NK-92 treated with Interleukin-12 subunit alpha and Interleukin-12 subunit beta, amount 100 ng/mL, for 24 hours (cell line): Measurements from ENCODE around the gene PHKB.

Experiments
- DNase-seq: peaks from one replicate; lab custom pipeline; 2025; lab: John Stamatoyannopoulos, UW

The PHKB gene

GRCh38 chr16:47693226-47693625 is 232.1 kb downstream of the PHKB start:
- DNase-seq, result no peak

GRCh38 chr16:47694543-47694942 is 233.4 kb downstream of the PHKB start:
- DNase-seq, result no peak

DNA sequence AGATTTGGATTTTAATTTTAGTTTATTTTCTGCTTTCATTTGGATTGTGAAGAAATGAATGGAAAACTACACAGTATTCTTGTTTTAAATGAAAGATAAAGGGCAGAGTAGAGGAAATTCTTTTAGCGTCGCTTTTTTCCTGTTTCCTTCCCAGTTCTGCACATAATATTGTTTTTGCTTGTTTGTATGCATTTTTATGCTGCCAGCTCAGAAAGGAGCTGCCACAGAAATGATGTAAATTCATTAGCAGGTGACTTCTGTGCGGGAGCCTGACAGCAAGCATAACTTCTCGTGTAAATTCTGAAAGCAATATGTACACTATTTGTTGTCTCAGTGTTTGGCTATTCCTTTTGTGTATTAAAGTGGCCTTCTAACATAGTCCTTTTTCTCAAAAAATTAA is 234.6 kb downstream of the PHKB start:
- no peak for DNase-seq

DNA sequence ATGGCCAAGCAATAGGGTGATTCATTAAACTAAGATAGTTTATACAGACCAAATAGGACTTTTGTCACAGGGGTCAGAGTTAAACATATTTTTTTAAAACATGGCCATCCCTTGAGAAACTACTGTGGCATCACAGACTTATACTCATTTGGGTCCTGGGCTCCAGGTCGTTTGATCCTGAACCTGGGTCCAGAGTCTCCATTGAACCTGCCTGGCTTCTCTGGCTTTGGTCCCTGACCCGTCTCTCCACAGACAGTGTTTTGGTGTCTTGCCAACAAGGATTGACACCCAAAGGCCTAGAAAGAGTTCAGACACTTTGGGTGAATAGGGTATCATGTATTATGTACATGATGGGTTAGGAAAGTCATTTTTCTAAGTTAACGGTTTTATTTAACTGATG is 236.7 kb downstream of the PHKB start:
- no peak for DNase-seq

DNA sequence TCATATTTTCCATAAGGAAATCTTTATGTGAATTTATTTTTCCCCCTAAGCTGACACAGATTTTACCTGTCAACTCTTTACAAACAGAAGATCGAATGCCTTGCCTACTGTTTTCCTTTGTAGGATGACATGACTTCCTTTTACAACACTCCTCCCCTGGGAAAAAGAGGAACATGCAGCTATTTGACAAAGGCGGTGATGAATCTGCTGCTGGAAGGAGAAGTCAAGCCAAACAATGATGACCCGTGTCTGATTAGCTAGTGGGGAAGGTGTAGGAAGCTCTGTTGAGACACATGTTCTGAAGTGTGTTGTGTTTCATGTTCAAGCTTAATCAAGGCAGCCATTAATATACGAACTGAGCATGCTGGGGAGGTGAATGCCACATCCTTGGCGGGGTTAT is 238.0 kb downstream of the PHKB start:
- DNase-seq, result no peak

GRCh38 chr16:47700857-47701587 is 239.9 kb downstream of the PHKB start:
- no peak for DNase-seq

- no peak for DNase-seq
Measured at GRCh38 chr16:47705266-47705665, 244.1 kb downstream of the PHKB start.

DNA sequence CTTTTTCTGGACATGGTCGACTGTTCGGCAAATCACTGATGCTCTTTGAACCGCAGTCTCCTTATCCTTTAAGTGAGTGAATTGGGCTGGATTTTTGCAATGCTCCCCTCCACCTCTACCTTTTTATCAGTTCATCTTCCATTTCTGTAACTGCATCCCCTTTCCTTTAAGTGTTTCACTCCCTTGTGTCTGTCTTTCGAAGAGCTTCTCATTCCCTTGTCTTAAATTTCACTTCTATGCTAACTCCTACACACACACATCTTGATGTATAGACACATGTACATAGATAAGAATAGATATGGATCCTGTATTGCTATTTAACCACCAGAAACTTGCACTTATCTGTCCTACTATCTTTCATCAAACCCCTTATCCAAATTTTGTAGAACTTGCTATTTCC is 250.7 kb downstream of the PHKB start:
- no peak for DNase-seq

DNA sequence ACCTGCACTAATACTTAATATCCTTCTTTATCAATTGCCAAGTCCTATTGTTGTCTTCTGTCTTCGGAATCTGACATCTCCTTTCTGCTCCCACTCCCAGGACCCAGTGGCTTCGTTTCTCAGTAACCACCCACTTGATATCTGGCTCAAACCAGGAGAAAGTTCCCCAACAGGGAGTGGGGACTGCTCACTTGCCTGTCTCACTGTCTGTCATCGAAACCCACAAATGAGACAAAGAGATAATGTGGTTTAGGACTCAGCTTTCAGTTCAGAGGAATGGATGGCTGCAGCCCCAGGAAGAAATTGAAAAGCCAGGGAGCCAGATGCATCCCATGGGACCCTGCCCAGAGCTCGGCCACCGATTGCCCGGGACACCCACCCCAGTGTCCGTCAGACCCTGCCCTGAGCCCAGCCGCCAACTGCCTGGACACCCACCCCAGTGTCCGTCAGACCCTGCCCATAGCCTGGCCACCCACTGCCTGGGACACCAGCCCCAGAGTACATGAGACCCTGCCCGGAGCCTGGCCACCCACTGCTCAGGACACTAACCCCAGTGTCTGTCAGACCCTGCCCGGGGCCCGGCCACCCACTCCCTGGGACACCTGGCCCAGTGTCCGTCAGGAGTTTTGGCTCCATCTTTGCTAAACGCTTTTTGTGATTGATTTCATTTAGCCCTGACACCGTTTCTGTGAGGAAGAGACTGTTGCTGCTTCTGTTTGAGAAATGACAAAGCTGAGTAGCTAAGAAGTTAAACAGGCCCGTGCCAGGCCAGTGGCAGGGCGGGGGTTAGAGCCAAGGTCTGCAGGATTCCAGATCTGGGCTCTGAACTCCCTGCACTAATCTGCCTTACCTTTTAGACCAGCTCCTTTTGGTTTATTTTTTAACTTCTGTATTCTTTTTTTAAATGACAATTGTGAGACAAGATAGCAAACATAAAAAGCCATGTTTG is 251.4 kb downstream of the PHKB start:
- DNase-seq, result no peak

GRCh38 chr16:47713225-47713595 is 252.1 kb downstream of the PHKB start:
- DNase-seq, result no peak

- DNase-seq, result no peak
Measured at GRCh38 chr16:47715442-47716083, 254.4 kb downstream of the PHKB start.

- DNase-seq, result no peak
Measured at GRCh38 chr16:47716571-47716970, 255.4 kb downstream of the PHKB start.

DNA sequence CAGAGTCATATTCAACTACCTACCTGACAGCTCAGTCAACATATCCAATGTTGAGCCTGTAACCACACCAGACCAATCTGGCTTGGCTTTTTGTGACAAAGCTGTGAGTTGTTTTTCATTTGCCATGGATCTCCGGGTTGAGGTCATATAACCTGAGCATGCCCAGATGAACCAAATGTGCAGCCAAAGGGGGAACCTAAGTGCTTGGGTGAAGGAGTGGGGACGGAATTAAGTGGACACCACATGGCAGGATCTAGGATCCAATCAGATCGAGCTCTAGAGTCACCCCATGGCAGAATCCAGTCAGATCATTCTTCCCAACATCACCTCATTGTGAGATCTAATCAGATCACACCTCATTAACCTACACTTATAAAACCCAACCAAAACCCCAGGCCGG is 258.6 kb downstream of the PHKB start:
- no peak for DNase-seq

- no peak for DNase-seq
Measured at GRCh38 chr16:47721006-47721637, 260.0 kb downstream of the PHKB start.

DNA sequence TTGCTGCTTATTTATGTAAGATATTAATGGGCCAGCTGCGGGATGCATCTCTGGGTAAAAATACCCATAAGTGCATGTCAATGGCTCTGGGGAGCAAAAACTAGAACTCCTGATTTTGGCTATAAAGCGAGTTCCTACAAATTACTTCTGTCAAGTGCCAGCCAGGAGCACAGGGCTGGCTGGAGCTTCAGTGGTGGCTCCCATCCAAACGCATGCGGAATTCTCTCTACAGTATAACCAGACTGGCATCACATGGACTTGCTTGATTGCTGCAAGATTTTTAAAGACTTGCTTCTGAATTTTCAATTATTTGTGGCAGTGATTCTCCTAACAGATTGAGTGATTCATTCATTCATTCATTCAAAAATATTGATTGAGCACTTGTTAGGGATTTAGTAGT is 260.9 kb downstream of the PHKB start:
- DNase-seq, result no peak

DNA sequence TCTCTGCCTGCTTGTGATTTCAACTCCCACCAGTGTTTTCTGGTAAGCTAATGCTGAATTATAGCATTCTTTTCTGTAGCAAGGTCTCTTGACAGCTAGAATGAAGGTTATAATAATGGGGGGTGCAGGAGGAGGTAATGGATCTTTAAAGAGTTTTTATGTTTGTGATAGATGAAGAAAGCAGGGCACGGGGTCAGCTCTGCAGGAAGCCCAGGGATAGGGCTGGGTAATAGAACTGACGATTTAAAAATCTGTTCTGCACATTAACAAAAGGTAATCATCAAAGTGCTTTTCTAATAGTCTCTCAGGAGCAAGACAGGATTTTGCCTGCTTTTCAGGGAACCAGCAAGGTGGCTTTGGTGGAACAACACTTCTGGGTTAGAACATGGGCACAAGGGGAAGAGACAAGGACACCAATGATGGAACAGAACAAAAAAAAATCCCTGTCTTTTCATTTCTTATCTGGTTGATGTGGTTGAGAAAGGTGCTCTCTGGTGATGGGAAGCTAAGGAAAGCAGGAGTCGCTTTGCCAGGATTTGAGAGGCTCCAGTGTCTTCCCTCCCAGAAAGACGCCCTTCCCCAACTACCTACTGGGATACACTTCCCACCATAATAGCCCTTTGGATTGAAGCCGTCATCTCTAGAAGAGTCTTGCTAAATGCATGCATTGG is 263.1 kb downstream of the PHKB start:
- DNase-seq, result no peak

- DNase-seq, result no peak
Measured at GRCh38 chr16:47725188-47725695, 264.1 kb downstream of the PHKB start.

DNA sequence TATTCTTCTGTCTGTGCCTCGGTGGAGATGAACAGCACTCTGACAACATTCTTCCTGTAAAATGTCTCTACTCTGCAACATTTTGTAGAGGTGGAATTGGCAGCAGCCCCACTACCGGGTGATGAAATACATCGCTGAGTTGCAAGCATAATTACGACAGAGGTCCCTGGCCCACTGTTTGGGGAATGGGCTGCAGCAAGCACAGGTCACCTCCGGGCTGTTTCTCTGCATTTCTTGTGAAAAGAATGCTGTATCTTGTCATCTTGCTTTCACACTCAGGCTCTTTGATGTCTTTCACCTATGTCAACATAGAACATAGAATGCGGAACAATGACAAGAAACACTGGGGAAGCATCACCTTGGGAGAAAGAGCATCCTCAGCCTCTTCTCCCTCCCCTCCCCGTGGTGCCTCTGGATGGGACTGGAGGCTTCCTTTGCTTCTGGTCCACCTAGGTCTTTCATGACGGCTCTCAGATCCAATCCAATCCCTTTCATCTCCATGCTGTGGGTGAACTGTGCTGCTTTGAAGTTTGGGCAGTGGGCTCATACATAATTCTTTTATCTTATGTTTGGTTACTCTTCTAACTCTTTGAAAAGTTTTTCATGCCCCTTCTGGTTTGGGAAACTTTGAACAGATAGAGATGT is 265.0 kb downstream of the PHKB start:
- DNase-seq, result no peak

DNA sequence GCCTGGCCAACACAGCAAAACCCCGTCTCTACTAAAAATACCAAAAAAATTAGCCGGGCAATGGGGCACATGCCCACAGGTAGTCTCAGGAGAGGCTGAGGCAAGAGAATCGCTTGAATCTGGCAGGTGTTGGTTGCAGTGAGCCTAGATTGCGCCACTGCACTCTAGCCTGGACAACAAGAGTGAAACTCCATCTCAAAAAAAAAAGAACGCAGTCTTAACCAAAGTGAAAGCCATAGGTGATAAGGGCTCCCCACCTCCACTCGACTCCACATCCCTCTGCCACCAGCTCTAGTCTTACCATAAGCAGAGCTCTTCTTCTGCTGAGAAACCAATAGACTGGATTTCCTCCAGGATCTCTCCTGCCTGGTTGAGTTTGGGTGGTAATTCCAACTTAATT is 266.0 kb downstream of the PHKB start:
- no peak for DNase-seq

- no peak for DNase-seq
Measured at GRCh38 chr16:47728205-47728604, 267.1 kb downstream of the PHKB start.

GRCh38 chr16:47729701-47730100 is 268.6 kb downstream of the PHKB start:
- DNase-seq, result no peak
